AG09309 (cell line): ENCODE results near the gene TMEM240.
"Not testable (repeated sequence)": the region's sequence is repeated elsewhere in the genome, so short reads cannot be mapped to it uniquely, and the experiment has no call there.

Source experiments
- DNase-seq: peaks from one replicate; pipeline ENCODE4 v3.0.0-alpha.2; 2010; ENCODE audit warnings: low read depth
- H3K4me3 ChIP-seq: 2 replicates; pipeline ENCODE4 v1.5.1; 2011; ENCODE audit warnings: mild to moderate bottlenecking, low read depth, low read length, moderate library complexity; ENCODE audit not compliant: control insufficient read depth
- CTCF ChIP-seq: IDR thresholded peaks from 2 replicates; pipeline ENCODE4 v1.5.1; 2011; ENCODE audit warnings: mild to moderate bottlenecking, low read depth, low read length, inconsistent platforms; ENCODE audit not compliant: insufficient read depth, control insufficient read depth; ENCODE audit errors: missing control alignments

TMEM240 gene

DNA sequence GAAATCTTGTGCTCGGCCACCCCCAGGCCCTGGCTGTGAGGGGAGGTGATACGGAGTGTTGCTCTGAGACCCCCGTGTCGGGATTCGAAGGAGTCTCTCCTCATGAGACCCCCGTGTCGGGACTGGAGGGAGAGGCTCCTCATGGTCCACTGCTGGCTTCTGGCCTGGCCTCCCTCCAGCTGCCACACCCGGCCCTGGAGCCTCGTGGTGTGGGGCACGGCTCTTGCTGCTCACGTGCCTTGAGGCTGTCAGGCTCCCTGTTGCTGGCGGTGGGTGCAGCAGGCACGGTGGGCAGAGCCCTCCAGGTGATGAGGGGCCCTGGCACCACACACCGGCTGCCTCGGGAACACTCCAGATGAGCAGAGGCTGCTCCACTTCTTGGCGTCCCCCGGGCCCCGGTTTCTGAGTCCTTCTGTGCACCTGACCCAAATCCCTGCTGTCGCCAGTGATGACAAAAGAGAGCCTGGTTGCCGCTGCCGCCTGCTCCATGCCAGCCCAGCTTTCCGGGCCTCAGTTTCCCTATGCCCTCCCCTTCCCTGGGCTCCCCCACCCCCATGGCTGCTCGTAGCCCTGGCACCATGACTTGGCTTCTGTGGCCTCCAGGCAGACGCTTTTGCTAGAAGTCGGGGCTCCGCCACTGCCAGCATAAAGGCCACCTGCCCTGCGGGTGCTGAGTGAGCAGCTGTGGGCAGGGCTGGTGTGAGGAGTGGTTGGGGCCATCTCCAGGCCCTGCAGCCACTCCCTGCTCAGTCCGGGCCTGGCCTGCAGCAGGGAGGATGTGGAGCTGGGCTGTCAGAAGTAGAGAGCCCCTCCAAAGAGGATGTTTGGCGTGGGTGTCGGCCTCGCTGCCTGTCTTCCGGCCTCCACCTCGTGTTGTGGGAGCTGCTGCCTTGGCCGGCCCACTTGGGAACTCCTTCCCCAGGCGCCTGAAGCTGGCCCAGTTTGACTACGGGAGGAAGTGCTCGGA lies 11.8 kb downstream of the TMEM240 start:
- H3K4me3 ChIP-seq: no peak overlapping the region
- DNase-seq: no peak
- no peak for TF ChIP-seq CTCF

DNA sequence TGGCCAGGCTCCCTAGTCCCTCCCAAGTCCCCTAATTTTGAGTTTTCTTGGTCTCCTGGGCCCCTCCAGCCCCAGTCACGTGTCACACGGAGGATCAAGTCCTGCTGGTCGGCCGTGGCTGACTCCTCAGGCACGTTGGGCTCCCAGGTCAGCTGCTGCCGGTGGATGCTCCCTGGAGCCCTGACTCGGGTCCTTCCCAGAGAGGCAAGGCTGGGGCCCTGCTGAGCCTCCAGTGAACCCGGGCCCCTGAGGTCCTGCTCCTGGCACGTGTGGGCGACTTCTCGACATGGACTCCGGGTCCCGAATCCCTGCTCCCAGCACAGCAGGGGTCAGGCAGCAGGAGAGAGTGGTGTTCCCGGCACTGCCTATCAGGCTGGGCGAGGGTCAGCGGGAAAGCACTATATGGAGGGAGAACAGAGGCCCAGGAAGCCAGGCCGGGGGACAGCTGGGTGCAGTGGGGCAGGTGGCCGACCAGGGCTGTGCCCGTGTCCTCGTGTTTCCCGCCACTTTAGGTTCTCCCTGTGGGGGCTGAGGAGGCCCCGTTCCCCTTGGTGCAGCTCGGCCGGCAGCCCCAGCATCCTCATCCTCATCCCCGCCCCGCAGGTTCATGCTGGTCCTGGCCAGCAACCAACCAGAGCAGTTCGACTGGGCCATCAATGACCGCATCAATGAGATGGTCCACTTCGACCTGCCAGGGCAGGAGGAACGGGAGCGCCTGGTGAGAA lies 13.2 kb downstream of the TMEM240 start:
- DNase-seq: no peak
- H3K4me3 ChIP-seq: no peak overlapping the region
- TF ChIP-seq CTCF: no peak

GRCh38 chr1:1526476-1526875 lies 13.9 kb downstream of the TMEM240 start:
- DNase-seq, H3K4me3 ChIP-seq: not testable (repeated sequence)

GRCh38 chr1:1524750-1525383 lies 15.6 kb downstream of the TMEM240 start:
- H3K4me3 ChIP-seq: not testable (repeated sequence)

GRCh38 chr1:1523651-1524050 lies 16.8 kb downstream of the TMEM240 start:
- DNase-seq, H3K4me3 ChIP-seq: not testable (repeated sequence)

More at GRCh38 chr1:1524750-1525383, 15.6 kb downstream of the TMEM240 start:
- not testable (repeated sequence) for DNase-seq

DNA sequence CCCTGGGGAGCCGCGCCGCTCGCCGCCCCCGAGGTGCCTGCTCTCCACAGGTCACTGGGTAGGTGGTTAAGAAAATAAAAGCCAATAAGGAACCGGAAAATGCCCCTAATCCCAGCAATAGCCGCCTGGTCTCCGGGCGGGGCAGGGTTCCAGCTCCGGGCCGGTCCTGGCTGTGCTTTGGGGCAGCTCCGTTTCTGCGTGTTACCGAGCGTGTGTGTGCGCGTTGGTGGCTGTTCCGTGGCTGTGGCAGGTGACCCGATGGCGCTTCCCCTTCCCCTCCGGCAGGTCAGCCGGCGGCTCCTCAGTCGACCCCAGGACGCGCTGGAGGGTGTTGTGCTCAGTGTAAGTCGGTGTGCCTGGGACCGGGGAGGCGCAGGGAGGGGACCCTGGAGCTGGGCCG lies 17.2 kb downstream of the TMEM240 start:
- DNase-seq, H3K4me3 ChIP-seq: not testable (repeated sequence)

DNA sequence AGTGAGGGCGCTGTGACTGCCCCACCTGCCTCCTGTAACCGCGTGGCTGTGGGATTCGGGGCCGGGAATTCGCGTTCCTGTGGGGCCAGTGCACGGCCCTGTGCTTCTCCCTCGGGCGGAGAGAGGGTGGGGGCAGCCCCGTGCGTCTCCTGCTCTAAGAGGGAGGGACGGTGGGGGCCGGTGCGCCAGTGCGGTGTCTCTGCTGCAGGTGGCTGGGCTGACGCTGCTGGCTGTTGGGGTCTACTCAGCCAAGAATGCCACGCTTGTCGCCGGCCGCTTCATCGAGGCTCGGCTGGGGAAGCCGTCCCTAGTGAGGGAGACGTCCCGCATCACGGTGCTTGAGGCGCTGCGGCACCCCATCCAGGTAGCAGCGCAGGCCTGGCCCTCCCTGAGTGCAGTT lies 17.9 kb downstream of the TMEM240 start:
- DNase-seq, H3K4me3 ChIP-seq: not testable (repeated sequence)

DNA sequence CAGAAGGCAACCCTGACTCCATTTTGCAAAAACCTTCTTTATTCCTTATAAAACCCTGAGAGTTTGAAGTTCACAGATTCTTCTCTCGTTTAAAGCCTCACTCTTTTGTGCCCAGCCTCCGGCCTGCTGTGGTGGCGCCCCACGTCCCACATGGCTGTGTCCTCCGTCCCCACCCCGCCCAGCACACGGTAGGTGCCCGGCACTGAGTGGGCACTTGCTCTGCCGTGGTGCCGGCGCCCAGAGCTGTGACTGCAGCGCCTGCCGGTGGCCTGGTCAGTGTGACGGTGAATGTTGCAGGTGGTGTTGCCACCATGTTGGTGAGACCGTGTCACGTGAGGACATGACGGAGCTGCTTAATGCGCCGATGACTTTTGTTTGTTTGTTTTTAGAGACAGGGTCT lies 19.1 kb downstream of the TMEM240 start:
- no peak for DNase-seq
- no peak for TF ChIP-seq CTCF

DNA sequence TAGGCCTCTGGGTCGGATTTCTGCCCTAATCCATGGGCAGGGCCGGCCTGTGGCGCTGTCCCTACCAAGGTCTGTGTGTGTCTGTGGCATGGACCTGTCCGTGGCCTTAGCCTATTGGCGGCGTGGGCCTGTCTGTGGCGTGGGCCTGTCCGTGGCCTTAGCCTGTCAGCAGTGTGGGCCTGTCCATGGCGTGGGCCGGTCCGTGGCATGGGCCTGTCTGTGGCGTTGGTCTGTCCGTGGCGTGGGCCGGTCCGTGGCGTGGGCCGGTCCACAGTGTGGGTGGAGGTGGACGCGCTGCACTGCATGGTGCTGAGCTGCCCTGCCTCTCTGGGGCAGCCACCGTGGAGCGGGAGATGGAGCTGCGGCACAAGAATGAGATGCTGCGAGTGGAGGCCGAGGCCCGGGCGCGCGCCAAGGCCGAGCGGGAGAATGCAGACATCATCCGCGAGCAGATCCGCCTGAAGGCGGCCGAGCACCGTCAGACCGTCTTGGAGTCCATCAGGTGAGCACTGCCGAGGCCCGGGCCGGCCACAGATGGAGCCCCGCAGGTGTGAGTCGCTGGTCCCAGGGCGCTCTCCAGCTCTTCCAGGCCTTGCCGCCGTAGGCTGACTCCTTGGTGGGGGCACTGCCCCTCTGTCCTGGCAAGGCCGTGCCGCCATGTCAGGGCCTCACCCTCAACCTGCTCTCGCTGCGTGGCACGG lies 20.5 kb downstream of the TMEM240 start:
- not testable (repeated sequence) for DNase-seq, H3K4me3 ChIP-seq

More for the DNA sequence above, 19.1 kb downstream of the TMEM240 start:
- no peak overlapping the region for H3K4me3 ChIP-seq

DNA sequence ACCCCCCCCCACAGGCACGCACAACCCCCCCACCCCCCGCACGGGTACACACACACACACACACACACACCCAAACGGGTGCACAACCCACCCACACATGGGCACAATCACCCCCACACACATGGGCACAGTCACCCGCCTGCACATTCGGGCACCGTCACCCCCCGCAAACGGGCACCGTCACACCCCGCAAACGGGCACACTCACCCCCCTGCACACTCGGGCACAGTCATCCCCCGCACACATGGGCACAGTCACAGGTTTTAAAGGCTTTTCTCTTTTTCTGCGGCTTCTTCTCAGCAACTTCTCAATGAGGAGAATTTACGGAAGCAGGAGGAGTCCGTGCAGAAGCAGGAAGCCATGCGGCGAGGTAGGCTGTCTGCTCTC lies 21.8 kb downstream of the TMEM240 start:
- H3K4me3 ChIP-seq, DNase-seq: not testable (repeated sequence)
